GM20000 (cell line): Measurements from ENCODE around the gene CEP78.

Experiments used
- DNase-seq: peaks from one replicate; pipeline ENCODE4 v3.0.0; 2012; ENCODE audit warnings: low spot score
- CTCF ChIP-seq: IDR thresholded peaks from 2 replicates; pipeline ENCODE4 v1.5.1; 2012; ENCODE audit warnings: mild to moderate bottlenecking, control low read depth; ENCODE audit errors: extremely low read depth, missing control alignments

The CEP78 gene

GRCh38 chr9:78295177-78295575, 59.3 kb downstream of the CEP78 start:
- DNase-seq = no peak
- TF ChIP-seq CTCF = no peak

GRCh38 chr9:78295731-78296130, 59.9 kb downstream of the CEP78 start:
- no peak for TF ChIP-seq CTCF
- no peak for DNase-seq

- TF ChIP-seq CTCF = no peak
- peak; percentile 24 for DNase-seq
Measured at GRCh38 chr9:78296201-78296892, 60.5 kb downstream of the CEP78 start.

DNA sequence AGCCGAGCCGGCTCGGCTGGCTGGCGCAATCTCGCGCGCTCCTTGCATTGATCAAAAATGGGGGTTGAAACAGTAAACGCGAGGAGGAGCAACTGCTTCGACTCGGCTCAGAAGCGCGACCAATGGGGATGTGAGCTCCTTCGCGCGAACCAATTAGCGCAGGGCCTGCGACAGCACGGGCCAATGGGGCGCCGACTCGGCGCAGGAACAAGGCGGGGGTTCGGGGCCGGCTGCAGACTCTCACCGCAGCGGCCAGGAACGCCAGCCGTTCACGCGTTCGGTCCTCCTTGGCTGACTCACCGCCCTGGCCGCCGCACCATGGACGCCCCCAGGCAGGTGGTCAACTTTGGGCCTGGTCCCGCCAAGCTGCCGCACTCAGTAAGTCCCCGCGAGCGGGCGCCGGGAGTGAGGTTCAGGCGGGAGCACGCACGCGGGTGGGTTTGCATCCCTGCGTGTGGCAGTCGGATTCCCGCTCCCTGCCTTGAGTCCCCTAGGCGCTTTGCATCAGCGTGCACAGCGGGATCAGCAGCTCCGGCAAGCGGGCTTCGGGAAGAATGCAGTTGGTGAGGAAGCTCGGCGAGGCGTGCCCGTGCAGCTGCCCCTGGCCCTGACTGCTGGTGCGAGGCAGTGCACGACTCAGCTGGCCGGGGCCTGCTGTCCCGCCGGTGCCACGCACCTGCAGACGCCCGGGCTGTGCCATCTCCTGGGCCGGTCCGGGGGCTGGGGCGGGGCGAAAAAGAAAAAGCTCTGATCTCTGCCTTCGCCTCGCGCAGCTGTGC, 61.2 kb downstream of the CEP78 start, which contains the start of gene PSAT1:
TSS of gene PSAT1 (plus strand) at position 233 of the 779 bp plus-strand sequence. CDS start at position 319, 86 bp downstream.
- DNase-seq = peak; percentile 97
- no peak for TF ChIP-seq CTCF

GRCh38 chr9:78297672-78297961, 61.7 kb downstream of the CEP78 start:
- DNase-seq = no peak
- TF ChIP-seq CTCF = no peak

DNA sequence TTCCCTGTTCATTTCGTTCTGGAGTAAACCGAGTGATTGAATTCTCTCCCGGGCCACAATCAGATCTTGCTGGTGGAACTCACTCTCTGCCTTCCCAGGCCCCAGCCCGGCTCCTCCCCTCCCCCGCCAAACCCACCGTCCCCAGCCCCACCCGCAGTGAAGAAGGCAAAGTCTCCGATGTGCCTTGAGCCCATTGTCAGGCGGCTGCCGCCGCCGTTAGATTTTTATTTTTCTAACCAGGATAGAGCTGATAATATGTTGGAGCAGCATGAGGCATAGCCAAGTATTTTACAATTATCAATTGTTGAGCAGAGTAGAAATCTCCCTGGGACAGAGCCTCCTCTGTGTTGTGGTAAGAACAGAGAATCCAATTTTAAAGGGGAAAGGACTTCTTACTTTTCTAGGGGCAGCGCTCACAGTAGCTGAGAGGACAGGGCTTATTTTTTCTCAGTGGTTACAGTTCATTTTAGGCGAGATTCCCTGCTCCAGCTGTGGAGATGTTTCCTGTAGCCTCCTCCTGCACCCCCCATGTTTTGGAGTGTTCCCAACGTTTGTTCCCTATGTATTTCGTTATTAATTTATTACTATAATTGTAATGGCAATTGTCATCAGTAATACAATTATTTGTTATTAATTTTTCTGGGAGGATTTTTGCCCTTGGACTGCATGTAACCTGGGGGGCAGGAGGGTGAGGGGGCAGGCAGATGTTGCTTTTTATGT, 62.3 kb downstream of the CEP78 start:
- TF ChIP-seq CTCF = no peak
- DNase-seq = peak; percentile 36

GRCh38 chr9:78300209-78300608, 64.3 kb downstream of the CEP78 start:
- no peak for TF ChIP-seq CTCF
- no peak for DNase-seq
